Gastroesophageal sphincter (tissue), 4 donors: ENCODE measurements around the gene VIPR2. TPM values are rescaled to one million over a fixed set of nuclear protein-coding genes. Genes with fewer than 3 reads are reported as not detected.
A peak's percentile ranks its signal among the peaks of the same experiment; 100 is the strongest.

Source experiments
- ATAC-seq: fragments of 150-250 bp; one replicate; pipeline ENCODE4 v1.9.1; 2016; ENCODE audit warnings: mild to moderate bottlenecking, moderate library complexity
- H3K27ac ChIP-seq, 4 donors: fragments of 200-600 bp; sonication (generic) in 3 of 4; 1 replicate in 3 of 4; 2 replicates in 1 of 4; pipeline ENCODE4 v1.5.1; 2016 to 2019
- H3K27me3 ChIP-seq: fragments of 200-600 bp; sonication (generic); one replicate; pipeline ENCODE4 v1.5.1; 2019
- H3K36me3 ChIP-seq, 2 donors: fragments of 200-600 bp; sonication (generic); one replicate each; pipeline ENCODE4 v1.5.1; 2019; ENCODE audit warnings: control low read depth in 1 of 2
- H3K4me1 ChIP-seq, 3 donors: fragments of 200-600 bp; sonication (generic); 1 replicate in 2 of 3; 2 replicates in 1 of 3; pipeline ENCODE4 v1.5.1; 2016 to 2019; ENCODE audit warnings: control low read depth in 2 of 3
- H3K4me3 ChIP-seq, 2 donors: fragments of 200-600 bp; sonication (generic); one replicate each; pipeline ENCODE4 v1.5.1; 2019; ENCODE audit warnings: mild to moderate bottlenecking in 1 of 2, moderate library complexity in 1 of 2
- H3K9me3 ChIP-seq, 3 donors: fragments of 200-600 bp; sonication (generic); one replicate each; pipeline ENCODE4 v1.5.1; 2017 to 2019; ENCODE audit warnings: control low read depth in 2 of 3
- CTCF ChIP-seq, 4 experiments: fragments of 200-600 bp in 2 of 4; fragments of 450-650 bp in 2 of 4; sonication (generic) in 1 of 4; IDR thresholded peaks; one replicate each; pipeline ENCODE4 v1.5.1; 2017 to 2019; ENCODE audit warnings: antibody characterized with exemption in 4 of 4, mild to moderate bottlenecking in 2 of 4, moderate library complexity in 2 of 4
- EP300 ChIP-seq: sonication (generic); formaldehyde crosslinking; IDR thresholded peaks from one replicate; pipeline ENCODE4 v1.6.1; 2017; ENCODE audit warnings: antibody characterized with exemption, mild to moderate bottlenecking
- POLR2A ChIP-seq, 2 donors: fragments of 450-650 bp; IDR thresholded peaks; one replicate each; pipeline ENCODE4 v1.6.1; 2017; ENCODE audit warnings: antibody characterized with exemption in 2 of 2, mild to moderate bottlenecking in 2 of 2, moderate library complexity in 1 of 2
- POLR2AphosphoS5 ChIP-seq: sonication (generic); formaldehyde crosslinking; IDR thresholded peaks from one replicate; pipeline ENCODE4 v1.6.1; 2017; ENCODE audit warnings: antibody characterized with exemption
- WGBS, 2 donors: methylation state at CpG; one replicate each; pipeline ENCODE4 v1.1.5; 2018; ENCODE audit warnings: low coverage in 1 of 2; 5-methylcytosine and 5-hydroxymethylcytosine counted together
- total RNA-seq, 4 donors: library from RNA; depleted of rRNA; stranded (reverse); fragments of >200 nt; gene quantifications; one replicate each; pipeline ENCODE4 v1.1.0, GENCODE V29; 2016

VIPR2 gene
- total RNA-seq, 4 donors from 2014 or later: 13.3 to 52.5 (median 27.4) TPM

GRCh38 chr7:159098424-159098786 is 46.3 kb downstream of the VIPR2 start:
- no peaks in the 10 kb centered on the region for H3K9me3 ChIP-seq
- no peak for ATAC-seq
- 55 to 60% methylated on average over 1 to 3 of the region's 6 CpGs for WGBS, 2 donors
- H3K4me1 ChIP-seq: peaks cover 0 to 69% (median 27%) of the 10 kb centered on the region in 3 donors
- peak overlapping the region; percentile 27 to 89 (median 86) for H3K27ac ChIP-seq
- H3K36me3 ChIP-seq: peaks cover 0 to 17% of the 10 kb centered on the region in 2 donors
- no peak overlapping the region for H3K4me3 ChIP-seq
- H3K27me3 ChIP-seq: no peaks in the 10 kb centered on the region
- TF ChIP-seq EP300 (no peak), CTCF (IDR thresholded peaks at IDR 0.05) (no peak), POLR2A (IDR thresholded peaks at IDR 0.05) (no peak), POLR2AphosphoS5 (no peak)

GRCh38 chr7:159097661-159098423 is 46.8 kb downstream of the VIPR2 start:
- ATAC-seq: no peak
- Histone ChIP-seq H3K27me3 (no peaks in the 10 kb centered on the region), H3K9me3 (no peaks in the 10 kb centered on the region), H3K27ac (peak overlapping the region; percentile 27 to 89 (median 86)), H3K36me3 (peaks cover 0 to 11% of the 10 kb centered on the region in 2 donors), H3K4me1 (peaks cover 0 to 64% (median 27%) of the 10 kb centered on the region in 3 donors), H3K4me3 (no peak overlapping the region)
- 46 to 82% methylated on average over 5 to 8 of the region's 23 CpGs for WGBS, 2 donors
- TF ChIP-seq CTCF (IDR thresholded peaks at IDR 0.05): no peak
- no peak for TF ChIP-seq POLR2A (IDR thresholded peaks at IDR 0.05)
- no peak for TF ChIP-seq POLR2AphosphoS5
- no peak for TF ChIP-seq EP300

GRCh38 chr7:159096736-159097581 is 47.7 kb downstream of the VIPR2 start:
- WGBS, 2 donors: 92% methylated on average over 10 of the region's 27 CpGs; no CpG with 5 or more reads in 1 of the 2 donors
- Histone ChIP-seq H3K4me3 (no peak overlapping the region), H3K9me3 (no peaks in the 10 kb centered on the region), H3K4me1 (peaks cover 0 to 64% (median 27%) of the 10 kb centered on the region in 3 donors), H3K36me3 (peaks cover 0 to 2% of the 10 kb centered on the region in 2 donors), H3K27ac (peak overlapping the region; percentile 48 to 89 (median 86)), H3K27me3 (no peaks in the 10 kb centered on the region)
- ATAC-seq: peak; percentile 66
- TF ChIP-seq CTCF (IDR thresholded peaks at IDR 0.05) (no peak), POLR2AphosphoS5 (peak; percentile 89), EP300 (no peak), POLR2A (IDR thresholded peaks at IDR 0.05) (no peak)

- Histone ChIP-seq H3K27ac (peak overlapping the region in 3 of 4 donors; percentile 83 to 89 (median 88)), H3K9me3 (no peaks in the 10 kb centered on the region), H3K27me3 (no peaks in the 10 kb centered on the region), H3K4me1 (peaks cover 0 to 64% (median 27%) of the 10 kb centered on the region in 3 donors), H3K4me3 (no peak overlapping the region), H3K36me3 (no peaks in the 10 kb centered on the region)
- no peak for ATAC-seq
- TF ChIP-seq EP300: no peak
- no peak for TF ChIP-seq CTCF (IDR thresholded peaks at IDR 0.05)
- TF ChIP-seq POLR2AphosphoS5: no peak
- TF ChIP-seq POLR2A (IDR thresholded peaks at IDR 0.05): no peak
- WGBS, 2 donors: 86 to 100% methylated on average over 1 to 4 of the region's 14 CpGs
Measured at GRCh38 chr7:159095979-159096411, 48.7 kb downstream of the VIPR2 start.
